H1 (cell line): ENCODE data around the gene CDS2. TPM values are rescaled to one million over a fixed set of nuclear protein-coding genes. Genes with fewer than 3 reads are reported as not detected.

Source experiments
- CTCF ChIA-PET: fragments of 300-600 bp; sonication (Branson Sonifier 250); formaldehyde crosslinking; loops from one replicate; lab custom pipeline; 2021; ENCODE audit not compliant: partially characterized antibody; lab: Charles Lee
- POLR2A ChIA-PET: fragments of 300-600 bp; sonication (Branson Sonifier 250); formaldehyde crosslinking; loops from one replicate; lab custom pipeline; 2021; ENCODE audit warnings: inconsistent platforms; ENCODE audit not compliant: partially characterized antibody; lab: Charles Lee
- DNase-seq, 2 experiments: peaks; one replicate each; pipeline versions ENCODE4 v3.0.0 to v3.0.0-alpha.2; 2010 to 2022; ENCODE audit warnings: low spot score in 2 of 2, low read depth in 1 of 2, mixed read lengths in 1 of 2
- FAIRE-seq: peaks from 2 replicates; lab custom pipeline; 2011; peaks lifted over from hg19 to GRCh38; lab: Jason Lieb, UNC
- H2AFZ ChIP-seq: 2 replicates; pipeline ENCODE4 v1.8.1; 2012; ENCODE audit warnings: low read length, inconsistent platforms
- H2AK5ac ChIP-seq: 2 replicates; pipeline ENCODE4 v1.6.1; 2013; ENCODE audit warnings: low read depth, low read length
- H2BK120ac ChIP-seq: replicated peaks from 2 replicates; pipeline ENCODE3; 2013; ENCODE audit warnings: low read depth, low read length, inconsistent platforms
- H2BK12ac ChIP-seq: 2 replicates; pipeline ENCODE4 v1.6.1; 2013; ENCODE audit warnings: low read depth, low read length
- H2BK15ac ChIP-seq: 2 replicates; pipeline ENCODE4 v1.6.1; 2013; ENCODE audit warnings: low read length
- H2BK20ac ChIP-seq: 2 replicates; pipeline ENCODE4 v1.6.1; 2013; ENCODE audit warnings: low read length
- H2BK5ac ChIP-seq: 2 replicates; pipeline ENCODE4 v1.6.1; 2013; ENCODE audit warnings: low read depth, low read length
- H3K14ac ChIP-seq: 2 replicates; pipeline ENCODE4 v1.6.1; 2013; ENCODE audit warnings: inconsistent platforms; ENCODE audit not compliant: insufficient read length
- H3K18ac ChIP-seq: 2 replicates; pipeline ENCODE4 v1.6.1; 2013; ENCODE audit warnings: low read length; ENCODE audit errors: extremely low read depth
- H3K23ac ChIP-seq: 2 replicates; pipeline ENCODE4 v1.6.1; 2013; ENCODE audit warnings: inconsistent platforms; ENCODE audit not compliant: insufficient read length
- H3K23me2 ChIP-seq: 2 replicates; pipeline ENCODE4 v1.6.1; 2013; ENCODE audit warnings: low read depth, low read length
- H3K27ac ChIP-seq: 2 replicates; pipeline ENCODE4 v1.6.1; 2011; ENCODE audit warnings: low read depth, low read length, inconsistent platforms
- H3K27me3 ChIP-seq, 4 experiments: replicated peaks in 1 of 4; 1 replicate in 1 of 4; 2 replicates in 3 of 4; pipeline versions ENCODE4 v1.6.1 to v1.8.1; 2011 to 2013; ENCODE audit warnings: low read length in 3 of 4, mild to moderate bottlenecking in 3 of 4, inconsistent platforms in 2 of 4, mixed read lengths in 2 of 4, moderate library complexity in 1 of 4; ENCODE audit not compliant: control insufficient read depth in 3 of 4, insufficient read depth in 3 of 4; ENCODE audit errors: extremely low read depth in 1 of 4
- H3K36me3 ChIP-seq, 4 experiments: 2 replicates each; pipeline versions ENCODE4 v1.6.1 to v1.8.1; 2011 to 2013; ENCODE audit warnings: mild to moderate bottlenecking in 4 of 4, low read length in 3 of 4, moderate library complexity in 2 of 4, control low read depth in 1 of 4, inconsistent platforms in 1 of 4; ENCODE audit not compliant: insufficient read depth in 4 of 4, control insufficient read depth in 2 of 4
- H3K4ac ChIP-seq: replicated peaks from 2 replicates; pipeline ENCODE3; 2013; ENCODE audit warnings: low read length, low read depth, mixed read lengths, inconsistent platforms; ENCODE audit not compliant: insufficient read length
- H3K4me1 ChIP-seq, 4 experiments: replicated peaks in 1 of 4; 1 replicate in 1 of 4; 2 replicates in 3 of 4; pipeline versions ENCODE4 v1.6.1 to v1.8.1; 2011 to 2013; ENCODE audit warnings: low read length in 3 of 4, inconsistent platforms in 2 of 4, mixed read lengths in 1 of 4; ENCODE audit not compliant: insufficient read depth in 4 of 4, control insufficient read depth in 3 of 4
- H3K4me2 ChIP-seq, 2 experiments: 2 replicates each; pipeline versions ENCODE4 v1.6.1 to v1.8.1; 2011 to 2013; ENCODE audit warnings: low read depth in 2 of 2, low read length in 2 of 2, control low read depth in 1 of 2, inconsistent platforms in 1 of 2, mild to moderate bottlenecking in 1 of 2; ENCODE audit not compliant: insufficient read depth in 1 of 2
- H3K4me3 ChIP-seq, 4 experiments: fragments of 200-600, 300-600 bp in 1 of 4; sonication (generic), shearing (Covaris generic), sonication (Bioruptor Twin) in 1 of 4; 2 replicates each; pipeline versions ENCODE4 v1.5.1 to v1.8.1; 2011 to 2016; ENCODE audit warnings: low read length in 4 of 4, low read depth in 3 of 4, control low read depth in 2 of 4, inconsistent platforms in 2 of 4, mild to moderate bottlenecking in 2 of 4, mixed read lengths in 1 of 4, moderate library complexity in 1 of 4; ENCODE audit not compliant: insufficient read depth in 2 of 4; ENCODE audit errors: extremely low read depth in 1 of 4
- H3K56ac ChIP-seq: replicated peaks from 2 replicates; pipeline ENCODE3; 2013; ENCODE audit warnings: low read depth, mild to moderate bottlenecking, mixed read lengths, low read length, inconsistent platforms; ENCODE audit not compliant: insufficient read length
- H3K79me1 ChIP-seq: 2 replicates; pipeline ENCODE4 v1.6.1; 2013; ENCODE audit warnings: low read depth, low read length, control low read depth
- H3K79me2 ChIP-seq, 2 experiments: 2 replicates each; pipeline versions ENCODE4 v1.6.1 to v1.8.1; 2012 to 2013; ENCODE audit warnings: low read length in 2 of 2, mild to moderate bottlenecking in 2 of 2, inconsistent platforms in 1 of 2; ENCODE audit not compliant: insufficient read depth in 2 of 2, control insufficient read depth in 1 of 2
- H3K9ac ChIP-seq, 4 experiments: replicated peaks in 1 of 4; 1 replicate in 1 of 4; 2 replicates in 3 of 4; pipeline versions ENCODE4 v1.6.1 to v1.8.1; 2011 to 2013; ENCODE audit warnings: low read depth in 3 of 4, low read length in 3 of 4, control low read depth in 2 of 4, mild to moderate bottlenecking in 2 of 4, moderate library complexity in 2 of 4, inconsistent platforms in 1 of 4; ENCODE audit errors: extremely low read depth in 1 of 4
- H3K9me3 ChIP-seq, 2 experiments: 2 replicates each; pipeline versions ENCODE4 v1.6.1 to v1.8.1; 2012 to 2013; ENCODE audit warnings: mild to moderate bottlenecking in 2 of 2, moderate library complexity in 2 of 2, control low read depth in 1 of 2, inconsistent platforms in 1 of 2, low read depth in 1 of 2, low read length in 1 of 2, mixed read lengths in 1 of 2; ENCODE audit not compliant: insufficient read depth in 2 of 2
- H4K20me1 ChIP-seq, 2 experiments: replicated peaks in 1 of 2; 2 replicates each; pipeline versions ENCODE3 to v1.8.1; 2011 to 2013; ENCODE audit warnings: inconsistent platforms in 2 of 2, low read length in 2 of 2, mild to moderate bottlenecking in 1 of 2; ENCODE audit not compliant: insufficient read depth in 2 of 2, control insufficient read depth in 1 of 2
- H4K5ac ChIP-seq: 2 replicates; pipeline ENCODE4 v1.6.1; 2013; ENCODE audit warnings: low read length, low read depth, mixed read lengths, inconsistent platforms; ENCODE audit not compliant: insufficient read length
- H4K8ac ChIP-seq: 2 replicates; pipeline ENCODE4 v1.8.0; 2013; ENCODE audit warnings: mild to moderate bottlenecking, moderate library complexity, low read length, inconsistent platforms; ENCODE audit not compliant: insufficient read depth; ENCODE audit errors: extremely low read depth
- H4K91ac ChIP-seq: replicated peaks from 2 replicates; pipeline ENCODE3; 2013; ENCODE audit warnings: low read length, mixed read lengths, inconsistent platforms; ENCODE audit not compliant: insufficient read length
- EGR1 ChIP-seq: IDR thresholded peaks from 2 replicates; pipeline ENCODE4 v1.6.1; 2011; ENCODE audit warnings: low read depth, low read length, borderline replicate concordance
- FOSL1 ChIP-seq: IDR thresholded peaks from 2 replicates; pipeline ENCODE4 v1.6.1; 2011; ENCODE audit warnings: mild to moderate bottlenecking, low read depth, low read length, moderate library complexity; ENCODE audit not compliant: insufficient read depth
- NANOG ChIP-seq: IDR thresholded peaks from 2 replicates; pipeline ENCODE4 v1.6.1; 2011; ENCODE audit warnings: low read length, low read depth, mild to moderate bottlenecking, inconsistent platforms; ENCODE audit not compliant: insufficient read depth, poor library complexity, severe bottlenecking
- NRF1 ChIP-seq: IDR thresholded peaks from 2 replicates; pipeline ENCODE4 v1.6.1; 2011; ENCODE audit warnings: mild to moderate bottlenecking, low read depth, low read length, improper control_type of control experiment
- PHF8 ChIP-seq: fragments of 200-600 bp; sonication (generic); conservative IDR thresholded peaks from 2 replicates; pipeline ENCODE4 v1.7.1; 2012; ENCODE audit warnings: low read depth, mild to moderate bottlenecking, inconsistent platforms, low read length, moderate library complexity
- POLR2AphosphoS5 ChIP-seq: IDR thresholded peaks from 2 replicates; pipeline ENCODE4 v1.6.1; 2011; ENCODE audit warnings: low read depth, low read length
- SP1 ChIP-seq: IDR thresholded peaks from 2 replicates; pipeline ENCODE4 v1.6.1; 2011; ENCODE audit warnings: low read depth, low read length
- SUZ12 ChIP-seq: fragments of 200-600 bp; sonication (generic); IDR thresholded peaks from 2 replicates; pipeline ENCODE4 v1.6.1; 2012; ENCODE audit warnings: mild to moderate bottlenecking, inconsistent platforms, low read length, moderate library complexity, mixed read lengths
- WGBS, 2 experiments: shearing (Covaris generic) in 1 of 2; methylation state at CpG; one replicate each; pipeline versions ENCODE4 v1.1.6 to v1.1.7; 2013 to 2015; ENCODE audit warnings: low lambda C conversion rate in 2 of 2, mixed read lengths in 2 of 2, inconsistent platforms in 1 of 2, low coverage in 1 of 2, missing lambda C conversion rate in 1 of 2; ENCODE audit not compliant: insufficient replicate concordance in 2 of 2, insufficient coverage in 1 of 2, insufficient read length in 1 of 2; ENCODE audit errors: extremely low coverage in 1 of 2, missing lambda C conversion rate in 1 of 2; 5-methylcytosine and 5-hydroxymethylcytosine counted together
- polyA plus RNA-seq, 7 experiments: library from polyadenylated mRNA; depleted of rRNA in 3 of 7; stranded (reverse) in 5 of 7; unstranded in 2 of 7; fragments of >200 nt in 5 of 7; fragments of 200-250 nt in 2 of 7; gene quantifications; 1 replicate in 5 of 7; 2 replicates in 1 of 7; 4 replicates in 1 of 7; pipeline versions ENCODE4 v1.2.1 to v1.2.3, GENCODE V29; 2011 to 2013; ENCODE audit warnings: missing spikeins in 2 of 7, mixed read lengths in 2 of 7
- total RNA-seq: library from RNA; stranded (reverse); fragmentation: NEBNext Ultra II Directional; extraction: Animal tissue kit (Norgen Biotek cat#: 25700); gene quantifications from 2 replicates; pipeline ENCODE4 v1.2.1, GENCODE V29; 2021

The CDS2 gene
- total and polyA plus RNA-seq, 2 of the 8 experiments (the other 6 are each of a cell fraction or from before 2014, with no cell fraction given): 54.0 to 56.2 TPM

DNA sequence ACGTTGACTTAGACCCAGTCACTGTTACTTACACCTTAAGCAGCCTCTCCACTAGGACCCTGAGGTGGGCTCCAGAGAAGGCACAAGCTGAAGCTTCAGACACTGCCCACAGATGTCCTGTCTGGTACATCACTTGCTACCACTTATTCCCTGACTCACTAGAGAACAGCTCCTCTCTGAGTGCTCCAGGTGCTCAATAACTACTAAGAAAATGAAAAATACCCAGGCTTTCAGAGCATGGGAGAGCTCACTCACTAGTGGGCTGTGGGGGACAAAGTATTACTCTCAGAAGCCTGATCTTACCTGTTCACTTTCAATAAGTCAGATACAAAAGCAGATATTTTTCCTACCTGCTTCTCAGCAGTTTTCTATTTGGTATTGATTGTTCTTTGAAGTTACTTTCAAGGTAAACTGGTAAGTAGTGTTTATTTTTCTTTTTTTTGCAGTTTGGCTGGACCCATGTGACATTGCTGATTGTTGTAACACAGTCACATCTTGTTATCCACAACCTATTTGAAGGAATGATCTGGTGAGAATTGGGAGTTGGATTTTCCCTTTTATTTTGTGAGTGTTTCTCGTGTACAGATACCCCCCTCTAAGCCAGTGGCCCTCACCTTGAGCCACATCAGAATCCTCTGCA is 55.9 kb downstream of the CDS2 start:
- no peak overlapping the region for H2AFZ ChIP-seq
- H3K79me2 ChIP-seq: 0 out of 4 replicates have a peak, but pooled peaks cover 0 to 2% of the 10 kb centered on the region in 2 experiments
- POLR2A ChIA-PET: no interaction called here
- H3K27ac ChIP-seq: no peak overlapping the region
- TF ChIP-seq SP1: no peak
- TF ChIP-seq NRF1: no peak
- no peak for TF ChIP-seq SUZ12
- no peak for TF ChIP-seq PHF8
- TF ChIP-seq FOSL1: no peak
- no peak for TF ChIP-seq NANOG
- no peak for TF ChIP-seq EGR1
- TF ChIP-seq POLR2AphosphoS5: no peak
- TF ChIP-seq, all 59 proteins: peak for 0
- FAIRE-seq: no peak
- Histone ChIP-seq H3K56ac (no peak overlapping the region), H2BK12ac (no peak overlapping the region), H3K36me3 (peaks cover 3 to 25% (median 7%) of the 10 kb centered on the region in 4 experiments; a peak in 6 of 8 replicates), H4K20me1 (no peaks in the 10 kb centered on the region), H4K91ac (no peak overlapping the region), H3K18ac (no peak overlapping the region), H3K4me3 (no peak overlapping the region), H2BK5ac (no peak overlapping the region), H2BK20ac (no peak overlapping the region), H3K23ac (no peak overlapping the region), H3K79me1 (no peaks in the 10 kb centered on the region), H3K4me2 (no peak overlapping the region), H3K23me2 (no peaks in the 10 kb centered on the region), H4K5ac (no peak overlapping the region), H2BK15ac (no peak overlapping the region), H3K27me3 (no peaks in the 10 kb centered on the region), H3K4me1 (0 out of 7 replicates have a peak, but pooled peaks cover 0 to 2% (median under 1%) of the 10 kb centered on the region in 4 experiments), H2BK120ac (no peak overlapping the region), H3K14ac (no peak overlapping the region), H3K4ac (no peak overlapping the region), H2AK5ac (no peak overlapping the region), H3K9me3 (no peaks in the 10 kb centered on the region), H4K8ac (no peak overlapping the region), H3K9ac (no peak overlapping the region)
- CTCF ChIA-PET: interaction anchor here (0.8 to 2.3 kb wide), 3 partner anchors 40 to 56 kb away, joined by 4 to 9 read pairs (median 5); partner anchors contain the start of gene CDS2
- no peak for DNase-seq
- WGBS, 2 experiments: 93% methylated on average over 2 of the region's 2 CpGs; no CpG with 5 or more reads in 1 of the 2 experiments
